C4-2B (cell line): ENCODE data around the gene HECW1.

Experiments
- H3K27ac ChIP-seq: fragments of 450-650 bp; 2 replicates; pipeline ENCODE4 v1.5.1; 2017
- ZFX ChIP-seq: fragments of 450-650 bp; IDR thresholded peaks from 2 replicates; pipeline ENCODE4 v1.6.1; 2017
- TF ChIP-seq, protein P1 (sequence below): fragments of 450-650 bp; conservative IDR thresholded peaks from 2 replicates; pipeline ENCODE4 v1.5.1; 2017; ENCODE audit warnings: mild to moderate bottlenecking

Gene HECW1

DNA sequence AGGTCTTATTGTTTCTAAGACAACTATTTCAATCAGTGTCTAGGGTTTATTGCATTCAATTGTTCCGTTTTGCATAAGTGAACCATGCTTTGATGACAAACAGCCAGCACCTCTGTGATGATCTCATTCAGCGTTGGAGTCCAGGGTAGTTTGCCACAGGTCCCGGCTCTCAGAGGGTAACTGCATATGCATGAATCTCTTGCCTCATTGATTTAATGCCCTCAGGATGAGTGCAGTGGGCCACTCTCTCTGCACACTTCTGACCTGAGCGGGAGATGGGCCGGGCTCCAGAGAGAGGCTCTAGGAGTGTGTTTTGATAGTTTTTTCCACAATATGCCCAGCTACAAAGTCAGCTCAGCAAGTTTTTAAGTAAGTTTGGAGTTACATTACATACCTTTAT is 83.9 kb downstream of the HECW1 start:
- TF ChIP-seq, protein P1, sequence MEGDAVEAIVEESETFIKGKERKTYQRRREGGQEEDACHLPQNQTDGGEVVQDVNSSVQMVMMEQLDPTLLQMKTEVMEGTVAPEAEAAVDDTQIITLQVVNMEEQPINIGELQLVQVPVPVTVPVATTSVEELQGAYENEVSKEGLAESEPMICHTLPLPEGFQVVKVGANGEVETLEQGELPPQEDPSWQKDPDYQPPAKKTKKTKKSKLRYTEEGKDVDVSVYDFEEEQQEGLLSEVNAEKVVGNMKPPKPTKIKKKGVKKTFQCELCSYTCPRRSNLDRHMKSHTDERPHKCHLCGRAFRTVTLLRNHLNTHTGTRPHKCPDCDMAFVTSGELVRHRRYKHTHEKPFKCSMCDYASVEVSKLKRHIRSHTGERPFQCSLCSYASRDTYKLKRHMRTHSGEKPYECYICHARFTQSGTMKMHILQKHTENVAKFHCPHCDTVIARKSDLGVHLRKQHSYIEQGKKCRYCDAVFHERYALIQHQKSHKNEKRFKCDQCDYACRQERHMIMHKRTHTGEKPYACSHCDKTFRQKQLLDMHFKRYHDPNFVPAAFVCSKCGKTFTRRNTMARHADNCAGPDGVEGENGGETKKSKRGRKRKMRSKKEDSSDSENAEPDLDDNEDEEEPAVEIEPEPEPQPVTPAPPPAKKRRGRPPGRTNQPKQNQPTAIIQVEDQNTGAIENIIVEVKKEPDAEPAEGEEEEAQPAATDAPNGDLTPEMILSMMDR, result no peak
- no peak for TF ChIP-seq ZFX
- no peak overlapping the region for H3K27ac ChIP-seq

DNA sequence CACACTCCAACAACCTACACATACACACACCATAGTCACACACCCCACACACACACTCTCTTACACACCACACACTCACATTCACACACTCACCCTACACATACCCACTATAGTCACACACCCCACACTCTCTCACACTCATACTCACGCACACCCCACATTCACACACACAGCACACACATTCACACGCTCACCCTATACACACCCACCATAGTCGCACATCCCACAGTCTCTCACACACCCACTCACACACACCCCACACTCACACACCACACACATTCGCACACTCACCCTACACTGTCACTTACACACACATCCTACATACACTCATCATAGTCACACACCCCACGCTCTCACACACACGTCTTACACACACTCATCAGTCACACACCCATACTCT is 85.6 kb downstream of the HECW1 start:
- H3K27ac ChIP-seq, result no peak overlapping the region
- TF ChIP-seq, protein P1, result no peak
- TF ChIP-seq ZFX, result no peak

DNA sequence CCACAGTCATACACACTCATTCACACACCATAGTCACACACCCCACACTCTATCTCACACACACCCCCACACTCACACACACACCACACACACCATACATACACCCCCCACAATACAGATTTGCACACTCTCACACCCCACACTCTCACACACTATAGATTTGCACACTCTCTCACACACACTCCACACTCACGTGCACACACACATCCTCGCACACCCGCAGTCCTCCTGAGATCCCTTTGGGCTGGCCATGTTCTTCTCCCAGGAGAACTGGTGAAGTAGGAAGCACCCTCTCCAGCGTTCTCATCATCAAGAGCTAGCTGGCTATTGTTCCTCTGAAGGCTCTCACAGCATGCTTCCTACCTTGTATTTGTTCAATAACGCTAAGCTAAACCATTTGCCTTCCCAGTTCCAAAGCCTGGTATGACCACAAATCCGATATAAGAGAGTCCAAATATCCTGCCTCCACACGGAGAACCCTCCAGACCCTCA is 86.2 kb downstream of the HECW1 start:
- no peak overlapping the region for H3K27ac ChIP-seq
- TF ChIP-seq, protein P1, result no peak
- no peak for TF ChIP-seq ZFX

DNA sequence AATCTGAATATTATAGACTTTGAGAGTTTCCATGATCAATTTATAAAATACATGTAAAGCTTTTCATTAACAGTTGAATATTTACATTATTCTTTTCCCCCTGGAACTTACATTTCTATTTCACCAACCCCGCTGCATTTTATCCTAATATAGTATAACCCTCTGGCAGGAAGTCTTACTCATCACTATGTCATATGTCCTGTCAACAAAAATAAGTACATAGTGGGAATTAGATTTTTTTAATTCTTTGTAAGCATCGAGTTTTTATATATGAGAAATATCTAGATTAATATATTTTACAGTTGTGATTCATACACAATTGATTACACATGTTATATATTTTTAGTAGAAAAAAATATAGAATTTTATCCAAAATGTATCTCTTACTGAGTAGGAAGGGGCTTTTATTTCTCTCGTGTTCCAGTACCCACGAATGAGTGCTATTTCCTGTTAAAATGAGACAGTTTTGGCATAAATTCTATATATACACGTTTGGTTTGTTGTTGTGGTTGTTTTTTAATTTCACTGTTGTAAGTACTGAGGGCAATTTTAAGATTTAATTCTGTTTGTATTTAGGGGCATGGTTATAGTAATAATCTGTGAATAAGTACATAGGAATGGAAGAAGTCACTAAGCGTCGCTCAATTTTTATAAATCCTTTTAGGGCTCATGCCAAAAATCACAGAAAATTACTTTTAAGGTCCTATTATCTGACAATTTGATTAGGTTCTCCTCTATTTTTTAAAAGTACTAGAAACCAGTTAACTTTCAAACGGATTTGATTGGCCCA is 87.1 kb downstream of the HECW1 start:
- TF ChIP-seq, protein P1, result no peak
- TF ChIP-seq ZFX, result no peak
- no peak overlapping the region for H3K27ac ChIP-seq

DNA sequence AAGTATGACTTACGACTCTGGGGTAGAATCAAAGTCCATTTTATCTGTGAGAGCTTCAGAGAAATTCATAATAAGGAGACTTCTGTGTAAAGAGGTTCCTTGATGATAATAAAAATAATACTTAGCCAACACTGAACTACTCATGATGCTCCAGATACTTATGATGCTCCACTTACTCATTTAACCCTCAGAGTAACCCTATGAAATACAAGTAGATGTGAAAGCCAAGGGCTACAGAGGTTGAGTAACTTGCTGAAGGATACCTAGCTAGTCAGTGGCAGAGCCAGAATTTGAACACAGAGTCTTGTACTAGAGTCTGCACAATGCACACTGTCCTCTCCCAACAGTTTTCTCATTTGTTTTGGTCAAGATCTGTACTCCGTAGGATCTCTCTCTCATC is 89.5 kb downstream of the HECW1 start:
- TF ChIP-seq, protein P1, result no peak
- no peak for TF ChIP-seq ZFX
- no peak overlapping the region for H3K27ac ChIP-seq

DNA sequence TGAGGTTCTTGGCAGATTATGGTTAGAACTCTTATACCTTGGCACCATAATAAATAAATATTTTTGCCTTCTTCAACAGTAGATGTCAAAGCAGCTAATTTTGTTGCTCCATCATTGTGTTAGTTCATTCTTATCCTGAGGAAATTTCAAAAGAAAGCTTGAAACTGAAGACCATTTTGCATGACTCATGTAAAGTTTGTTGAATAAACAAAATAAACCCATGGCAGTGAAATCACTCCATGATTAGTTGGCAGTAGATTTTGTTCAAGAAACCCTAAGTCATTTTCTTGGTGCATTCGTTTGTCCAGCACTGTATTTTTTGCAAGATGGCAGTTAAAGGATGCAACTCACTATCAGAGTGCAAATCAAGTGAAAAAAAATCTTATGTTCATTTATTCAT is 91.6 kb downstream of the HECW1 start:
- H3K27ac ChIP-seq, result no peak overlapping the region
- no peak for TF ChIP-seq ZFX
- TF ChIP-seq, protein P1, result no peak

DNA sequence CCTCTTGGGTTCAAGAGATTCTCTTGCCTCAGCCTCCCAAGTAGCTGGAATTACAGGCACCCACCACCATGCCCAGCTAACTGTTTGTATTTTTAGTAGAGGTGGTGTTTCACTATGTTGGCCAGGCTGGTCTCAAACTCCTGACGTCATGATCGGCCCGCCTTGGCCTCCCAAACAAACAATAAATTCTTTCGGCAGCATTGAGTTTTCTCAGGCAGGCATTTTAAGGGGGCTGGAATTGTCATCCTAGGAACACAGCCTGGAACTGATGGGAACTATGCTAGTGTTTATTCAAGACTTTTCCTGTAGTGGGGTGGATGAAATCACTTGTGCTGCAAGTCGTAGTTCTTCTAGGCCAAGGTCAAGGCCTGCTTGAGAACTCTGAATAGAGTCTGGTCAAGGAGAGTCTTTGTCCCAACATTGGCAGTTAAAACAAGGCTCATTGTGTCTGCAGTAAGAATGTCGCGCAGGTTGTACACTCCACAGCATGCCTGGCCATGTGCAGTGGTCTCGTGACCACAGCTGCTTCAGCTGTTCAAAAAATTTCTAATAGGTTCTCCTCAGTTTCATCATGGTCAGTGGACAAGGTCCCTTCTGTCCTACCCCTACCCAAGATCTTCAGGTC is 92.8 kb downstream of the HECW1 start:
- H3K27ac ChIP-seq, result no peak overlapping the region
- TF ChIP-seq ZFX, result no peak
